HG03469 (cell line): ENCODE data around the gene TIMELESS.
A peak's percentile ranks its signal among the peaks of the same experiment; 100 is the strongest.
"Not testable (repeated sequence)": the region's sequence is repeated elsewhere in the genome, so short reads cannot be mapped to it uniquely, and the experiment has no call there.

Experiments used
- ATAC-seq: cut with Tn5 transposase; IDR thresholded peaks from one replicate; pipeline ENCODE4 v1.9.1; 2021; ENCODE audit warnings: mild to moderate bottlenecking, moderate library complexity, moderate number of reproducible peaks; ENCODE audit not compliant: unreplicated experiment

TIMELESS gene

GRCh38 chr12:56448860-56449621 is at the start of gene TIMELESS:
TIMELESS (minus strand) TSS chr12:56449426; CDS start chr12:56434170, 15,256 bp downstream.
- peak; percentile 86 for ATAC-seq

GRCh38 chr12:56498126-56498902 is 49.1 kb upstream of the TIMELESS start:
- ATAC-seq, result not testable (repeated sequence)

- ATAC-seq, result not testable (repeated sequence)
Observed at GRCh38 chr12:56496704-56497103, 47.5 kb upstream of the TIMELESS start.

GRCh38 chr12:56494481-56494880 is 45.3 kb upstream of the TIMELESS start:
- ATAC-seq, result not testable (repeated sequence)

GRCh38 chr12:56494106-56494415 is 44.8 kb upstream of the TIMELESS start:
- ATAC-seq, result not testable (repeated sequence)

- ATAC-seq, result not testable (repeated sequence)
Observed at GRCh38 chr12:56493409-56494105, 44.3 kb upstream of the TIMELESS start.

GRCh38 chr12:56490360-56490759 is 41.1 kb upstream of the TIMELESS start:
- no peak for ATAC-seq

GRCh38 chr12:56488041-56488955 is 39.1 kb upstream of the TIMELESS start, which contains the start of gene GLS2:
GLS2 (minus strand) TSS chr12:56488161; CDS start chr12:56488118, 43 bp downstream.
- no peak for ATAC-seq

- ATAC-seq, result no peak
Observed at GRCh38 chr12:56487448-56488040, 38.3 kb upstream of the TIMELESS start.

- ATAC-seq, result no peak
Observed at GRCh38 chr12:56486694-56487093, 37.5 kb upstream of the TIMELESS start.

- no peak for ATAC-seq
Observed at GRCh38 chr12:56484566-56484965, 35.3 kb upstream of the TIMELESS start.

GRCh38 chr12:56479625-56480024 is 30.4 kb upstream of the TIMELESS start:
- no peak for ATAC-seq

- ATAC-seq, result no peak
Observed at GRCh38 chr12:56477521-56478225, 28.4 kb upstream of the TIMELESS start.

GRCh38 chr12:56476972-56477432 is 27.8 kb upstream of the TIMELESS start:
- no peak for ATAC-seq

GRCh38 chr12:56476143-56476542 is 26.9 kb upstream of the TIMELESS start:
- no peak for ATAC-seq

GRCh38 chr12:56474389-56474788 is 25.2 kb upstream of the TIMELESS start:
- no peak for ATAC-seq

GRCh38 chr12:56469007-56469930 is 20.0 kb upstream of the TIMELESS start:
- no peak for ATAC-seq
